Stimulated activated CD8-positive, alpha-beta memory T cell treated with anti-CD3 and anti-CD28 coated beads, Interleukin-2, amount 100 ng/mL, for 48 hours (primary cell): ENCODE data around the gene UBL7.

Experiments
- DNase-seq, 2 donors: peaks; one replicate each; pipeline ENCODE4 v3.0.0-alpha.2; 2020; ENCODE audit warnings: low read depth in 2 of 2

The UBL7 gene

GRCh38 chr15:74423431-74424257 is 37.3 kb downstream of the UBL7 start:
- DNase-seq: no peak

GRCh38 chr15:74422652-74423430 is 38.1 kb downstream of the UBL7 start:
- DNase-seq: no peak

GRCh38 chr15:74422265-74422651 is 38.7 kb downstream of the UBL7 start:
- no peak for DNase-seq

- no peak for DNase-seq
These were observed 39.4 kb downstream of the UBL7 start for GRCh38 chr15:74421302-74422245.

- no peak for DNase-seq
These were observed 40.6 kb downstream of the UBL7 start for GRCh38 chr15:74420193-74420905.

GRCh38 chr15:74419432-74419831 is 41.5 kb downstream of the UBL7 start:
- no peak for DNase-seq

- DNase-seq: no peak
These were observed 42.2 kb downstream of the UBL7 start for GRCh38 chr15:74418575-74419338.

- DNase-seq: no peak
These were observed 43.3 kb downstream of the UBL7 start for GRCh38 chr15:74417670-74418069.

- DNase-seq: no peak
These were observed 43.7 kb downstream of the UBL7 start for GRCh38 chr15:74417225-74417624.

GRCh38 chr15:74415966-74416916 is 44.7 kb downstream of the UBL7 start:
- no peak for DNase-seq

GRCh38 chr15:74414603-74415338 is 46.2 kb downstream of the UBL7 start:
- DNase-seq: no peak

GRCh38 chr15:74414081-74414580 is 46.8 kb downstream of the UBL7 start:
- no peak for DNase-seq

- DNase-seq: no peak
These were observed 47.4 kb downstream of the UBL7 start for GRCh38 chr15:74413350-74414080.

- DNase-seq: no peak
These were observed 48.8 kb downstream of the UBL7 start for GRCh38 chr15:74412159-74412558.

GRCh38 chr15:74411686-74412085 is 49.3 kb downstream of the UBL7 start:
- DNase-seq: no peak

- DNase-seq: no peak
These were observed 50.5 kb downstream of the UBL7 start for GRCh38 chr15:74410502-74410901.

GRCh38 chr15:74409225-74409624 is 51.7 kb downstream of the UBL7 start:
- DNase-seq: no peak

- DNase-seq: no peak
These were observed 52.1 kb downstream of the UBL7 start for GRCh38 chr15:74408815-74409214.
